Measurements from ENCODE around the gene ITGAE.

DNA sequence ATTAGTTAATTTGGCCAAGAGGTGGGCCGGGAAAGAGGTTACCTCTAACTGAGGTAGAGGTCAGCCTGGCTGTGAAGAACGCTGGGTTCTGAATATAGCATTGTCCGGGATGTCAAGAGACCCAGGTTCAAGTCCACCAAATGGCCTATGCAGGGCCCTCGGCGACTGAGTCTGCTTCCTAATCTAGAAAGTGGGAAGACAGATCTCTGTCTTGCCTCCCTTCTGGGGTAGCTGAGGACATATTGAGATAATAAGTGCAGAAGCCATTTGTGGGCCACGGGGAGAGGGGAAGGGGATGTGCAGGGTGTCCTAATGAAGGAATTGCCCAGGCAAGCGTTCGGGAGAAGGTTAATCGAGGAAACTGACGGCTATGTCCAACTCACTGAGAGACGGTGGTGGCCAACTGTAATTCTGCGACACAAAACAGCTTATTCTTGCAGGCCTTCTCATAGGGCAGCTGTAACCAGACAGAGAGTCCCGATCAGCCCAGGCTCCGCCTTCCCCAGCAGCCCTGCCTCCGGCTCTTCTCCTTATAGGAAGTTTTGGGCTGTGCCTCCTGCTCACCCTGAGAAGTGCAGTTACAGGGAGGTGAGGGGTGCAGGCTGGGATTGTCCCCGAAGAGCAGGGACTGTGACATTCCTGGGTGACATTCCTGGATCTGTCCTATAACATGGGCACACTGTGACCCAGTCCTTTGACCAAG is 61.4 kb downstream of the ITGAE start:
- no peak for TF ChIP-seq POLR2A (IDR thresholded peaks at IDR 0.05; ENCODE audit: low read length)
- TF ChIP-seq, protein P1, sequence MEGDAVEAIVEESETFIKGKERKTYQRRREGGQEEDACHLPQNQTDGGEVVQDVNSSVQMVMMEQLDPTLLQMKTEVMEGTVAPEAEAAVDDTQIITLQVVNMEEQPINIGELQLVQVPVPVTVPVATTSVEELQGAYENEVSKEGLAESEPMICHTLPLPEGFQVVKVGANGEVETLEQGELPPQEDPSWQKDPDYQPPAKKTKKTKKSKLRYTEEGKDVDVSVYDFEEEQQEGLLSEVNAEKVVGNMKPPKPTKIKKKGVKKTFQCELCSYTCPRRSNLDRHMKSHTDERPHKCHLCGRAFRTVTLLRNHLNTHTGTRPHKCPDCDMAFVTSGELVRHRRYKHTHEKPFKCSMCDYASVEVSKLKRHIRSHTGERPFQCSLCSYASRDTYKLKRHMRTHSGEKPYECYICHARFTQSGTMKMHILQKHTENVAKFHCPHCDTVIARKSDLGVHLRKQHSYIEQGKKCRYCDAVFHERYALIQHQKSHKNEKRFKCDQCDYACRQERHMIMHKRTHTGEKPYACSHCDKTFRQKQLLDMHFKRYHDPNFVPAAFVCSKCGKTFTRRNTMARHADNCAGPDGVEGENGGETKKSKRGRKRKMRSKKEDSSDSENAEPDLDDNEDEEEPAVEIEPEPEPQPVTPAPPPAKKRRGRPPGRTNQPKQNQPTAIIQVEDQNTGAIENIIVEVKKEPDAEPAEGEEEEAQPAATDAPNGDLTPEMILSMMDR (IDR thresholded peaks at IDR 0.05), result no peak
- TF ChIP-seq, protein P2, sequence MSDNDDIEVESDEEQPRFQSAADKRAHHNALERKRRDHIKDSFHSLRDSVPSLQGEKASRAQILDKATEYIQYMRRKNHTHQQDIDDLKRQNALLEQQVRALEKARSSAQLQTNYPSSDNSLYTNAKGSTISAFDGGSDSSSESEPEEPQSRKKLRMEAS (IDR thresholded peaks at IDR 0.05), result no peak
- TF ChIP-seq ESRRA (IDR thresholded peaks at IDR 0.05; ENCODE audit: borderline replicate concordance, low read length), result no peak
- no peak for TF ChIP-seq KDM1A (IDR thresholded peaks at IDR 0.05; ENCODE audit: low read depth)
- TF ChIP-seq, protein P3, sequence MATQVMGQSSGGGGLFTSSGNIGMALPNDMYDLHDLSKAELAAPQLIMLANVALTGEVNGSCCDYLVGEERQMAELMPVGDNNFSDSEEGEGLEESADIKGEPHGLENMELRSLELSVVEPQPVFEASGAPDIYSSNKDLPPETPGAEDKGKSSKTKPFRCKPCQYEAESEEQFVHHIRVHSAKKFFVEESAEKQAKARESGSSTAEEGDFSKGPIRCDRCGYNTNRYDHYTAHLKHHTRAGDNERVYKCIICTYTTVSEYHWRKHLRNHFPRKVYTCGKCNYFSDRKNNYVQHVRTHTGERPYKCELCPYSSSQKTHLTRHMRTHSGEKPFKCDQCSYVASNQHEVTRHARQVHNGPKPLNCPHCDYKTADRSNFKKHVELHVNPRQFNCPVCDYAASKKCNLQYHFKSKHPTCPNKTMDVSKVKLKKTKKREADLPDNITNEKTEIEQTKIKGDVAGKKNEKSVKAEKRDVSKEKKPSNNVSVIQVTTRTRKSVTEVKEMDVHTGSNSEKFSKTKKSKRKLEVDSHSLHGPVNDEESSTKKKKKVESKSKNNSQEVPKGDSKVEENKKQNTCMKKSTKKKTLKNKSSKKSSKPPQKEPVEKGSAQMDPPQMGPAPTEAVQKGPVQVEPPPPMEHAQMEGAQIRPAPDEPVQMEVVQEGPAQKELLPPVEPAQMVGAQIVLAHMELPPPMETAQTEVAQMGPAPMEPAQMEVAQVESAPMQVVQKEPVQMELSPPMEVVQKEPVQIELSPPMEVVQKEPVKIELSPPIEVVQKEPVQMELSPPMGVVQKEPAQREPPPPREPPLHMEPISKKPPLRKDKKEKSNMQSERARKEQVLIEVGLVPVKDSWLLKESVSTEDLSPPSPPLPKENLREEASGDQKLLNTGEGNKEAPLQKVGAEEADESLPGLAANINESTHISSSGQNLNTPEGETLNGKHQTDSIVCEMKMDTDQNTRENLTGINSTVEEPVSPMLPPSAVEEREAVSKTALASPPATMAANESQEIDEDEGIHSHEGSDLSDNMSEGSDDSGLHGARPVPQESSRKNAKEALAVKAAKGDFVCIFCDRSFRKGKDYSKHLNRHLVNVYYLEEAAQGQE (IDR thresholded peaks at IDR 0.05), result no peak
- TF ChIP-seq, protein P4, sequence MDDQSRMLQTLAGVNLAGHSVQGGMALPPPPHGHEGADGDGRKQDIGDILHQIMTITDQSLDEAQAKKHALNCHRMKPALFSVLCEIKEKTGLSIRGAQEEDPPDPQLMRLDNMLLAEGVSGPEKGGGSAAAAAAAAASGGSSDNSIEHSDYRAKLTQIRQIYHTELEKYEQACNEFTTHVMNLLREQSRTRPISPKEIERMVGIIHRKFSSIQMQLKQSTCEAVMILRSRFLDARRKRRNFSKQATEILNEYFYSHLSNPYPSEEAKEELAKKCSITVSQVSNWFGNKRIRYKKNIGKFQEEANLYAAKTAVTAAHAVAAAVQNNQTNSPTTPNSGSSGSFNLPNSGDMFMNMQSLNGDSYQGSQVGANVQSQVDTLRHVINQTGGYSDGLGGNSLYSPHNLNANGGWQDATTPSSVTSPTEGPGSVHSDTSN (IDR thresholded peaks at IDR 0.05), result no peak
- no peak for TF ChIP-seq CEBPB (IDR thresholded peaks at IDR 0.05)
- TF ChIP-seq EP300 (IDR thresholded peaks at IDR 0.05), result no peak
- no peak for TF ChIP-seq ZSCAN20 (CRISPR knock-in tag; IDR thresholded peaks at IDR 0.05)
- TF ChIP-seq, protein P5, sequence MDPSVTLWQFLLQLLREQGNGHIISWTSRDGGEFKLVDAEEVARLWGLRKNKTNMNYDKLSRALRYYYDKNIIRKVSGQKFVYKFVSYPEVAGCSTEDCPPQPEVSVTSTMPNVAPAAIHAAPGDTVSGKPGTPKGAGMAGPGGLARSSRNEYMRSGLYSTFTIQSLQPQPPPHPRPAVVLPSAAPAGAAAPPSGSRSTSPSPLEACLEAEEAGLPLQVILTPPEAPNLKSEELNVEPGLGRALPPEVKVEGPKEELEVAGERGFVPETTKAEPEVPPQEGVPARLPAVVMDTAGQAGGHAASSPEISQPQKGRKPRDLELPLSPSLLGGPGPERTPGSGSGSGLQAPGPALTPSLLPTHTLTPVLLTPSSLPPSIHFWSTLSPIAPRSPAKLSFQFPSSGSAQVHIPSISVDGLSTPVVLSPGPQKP (IDR thresholded peaks at IDR 0.05; ENCODE audit: low read depth, low read length), result no peak
- no peak for TF ChIP-seq PHF8 (IDR thresholded peaks at IDR 0.05; ENCODE audit: borderline replicate concordance, low read depth)
- TF ChIP-seq BHLHE40 (IDR thresholded peaks at IDR 0.05; ENCODE audit: low read depth, low read length), result no peak

Measured in A549 (cell line).